Measurements from ENCODE around the gene GTPBP6.
"Not testable (repeated sequence)": the region's sequence is repeated elsewhere in the genome, so short reads cannot be mapped to it uniquely, and the experiment has no call there.

The GTPBP6 gene

GRCh38 chrX:262381-262909, 56.2 kb downstream of the GTPBP6 start:
- DNase-seq = no peak

- DNase-seq = no peak
These were observed 56.7 kb downstream of the GTPBP6 start for GRCh38 chrX:261919-262352.

- no peak for DNase-seq
These were observed 57.3 kb downstream of the GTPBP6 start for GRCh38 chrX:261167-261918.

- DNase-seq = no peak
These were observed 58.8 kb downstream of the GTPBP6 start for GRCh38 chrX:259692-260355.

- DNase-seq = no peak
These were observed 60.1 kb downstream of the GTPBP6 start for GRCh38 chrX:258291-259040.

- DNase-seq = no peak
These were observed 60.8 kb downstream of the GTPBP6 start for GRCh38 chrX:257681-258289.

- DNase-seq = not testable (repeated sequence)
These were observed 61.5 kb downstream of the GTPBP6 start for GRCh38 chrX:257054-257453.

- no peak for DNase-seq
These were observed 62.7 kb downstream of the GTPBP6 start for GRCh38 chrX:255923-256331.

Measured in C1 segment of cervical spinal cord (tissue), 14 donors.